Nephron (organoid): ENCODE data around the gene COX7A2L.
"Not testable (repeated sequence)": the region's sequence is repeated elsewhere in the genome, so short reads cannot be mapped to it uniquely, and the experiment has no call there.

Experiments
- H3K27ac Mint-ChIP-seq, 3 experiments: 2 replicates each; pipeline ENCODE4 v1.8.0; 2020; ENCODE audit warnings: mixed read lengths in 3 of 3, mild to moderate bottlenecking in 2 of 3, moderate library complexity in 1 of 3
- H3K27me3 Mint-ChIP-seq: 2 replicates; pipeline ENCODE4 v1.8.0; 2021; ENCODE audit warnings: low read depth, mild to moderate bottlenecking, moderate library complexity, mixed read lengths
- H3K36me3 Mint-ChIP-seq: 2 replicates; pipeline ENCODE4 v1.8.0; 2020; ENCODE audit warnings: low read depth, mixed read lengths
- H3K4me1 Mint-ChIP-seq: 2 replicates; pipeline ENCODE4 v1.8.0; 2020; ENCODE audit warnings: mixed read lengths
- H3K4me3 Mint-ChIP-seq, 3 experiments: 2 replicates each; pipeline ENCODE4 v1.8.0; 2020; ENCODE audit warnings: mild to moderate bottlenecking in 3 of 3, mixed read lengths in 3 of 3, moderate library complexity in 2 of 3
- H3K9me3 Mint-ChIP-seq: 2 replicates; pipeline ENCODE4 v1.8.0; 2020; ENCODE audit warnings: mixed read lengths
- TF ChIP-seq, protein P1 (sequence below), 3 experiments: fragments of 200-600 bp; sonication (generic); IDR thresholded peaks; one replicate each; pipeline ENCODE4 v1.5.0; 2021; ENCODE audit warnings: antibody characterized with exemption in 3 of 3; ENCODE audit not compliant: unreplicated experiment in 3 of 3

The COX7A2L gene

GRCh38 chr2:42337846-42338566 is 23.0 kb downstream of the COX7A2L start:
- Mint-ChIP-seq H3K27ac (peak overlapping the region in 2 of 3 experiments; percentile 7 to 41), H3K36me3 (peaks cover 75% of the 10 kb centered on the region), H3K27me3 (no peaks in the 10 kb centered on the region), H3K4me3 (no peak overlapping the region), H3K4me1 (peaks cover 20% of the 10 kb centered on the region), H3K9me3 (no peaks in the 10 kb centered on the region)
- TF ChIP-seq, protein P1, sequence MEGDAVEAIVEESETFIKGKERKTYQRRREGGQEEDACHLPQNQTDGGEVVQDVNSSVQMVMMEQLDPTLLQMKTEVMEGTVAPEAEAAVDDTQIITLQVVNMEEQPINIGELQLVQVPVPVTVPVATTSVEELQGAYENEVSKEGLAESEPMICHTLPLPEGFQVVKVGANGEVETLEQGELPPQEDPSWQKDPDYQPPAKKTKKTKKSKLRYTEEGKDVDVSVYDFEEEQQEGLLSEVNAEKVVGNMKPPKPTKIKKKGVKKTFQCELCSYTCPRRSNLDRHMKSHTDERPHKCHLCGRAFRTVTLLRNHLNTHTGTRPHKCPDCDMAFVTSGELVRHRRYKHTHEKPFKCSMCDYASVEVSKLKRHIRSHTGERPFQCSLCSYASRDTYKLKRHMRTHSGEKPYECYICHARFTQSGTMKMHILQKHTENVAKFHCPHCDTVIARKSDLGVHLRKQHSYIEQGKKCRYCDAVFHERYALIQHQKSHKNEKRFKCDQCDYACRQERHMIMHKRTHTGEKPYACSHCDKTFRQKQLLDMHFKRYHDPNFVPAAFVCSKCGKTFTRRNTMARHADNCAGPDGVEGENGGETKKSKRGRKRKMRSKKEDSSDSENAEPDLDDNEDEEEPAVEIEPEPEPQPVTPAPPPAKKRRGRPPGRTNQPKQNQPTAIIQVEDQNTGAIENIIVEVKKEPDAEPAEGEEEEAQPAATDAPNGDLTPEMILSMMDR (IDR thresholded peaks at IDR 0.05; ENCODE audit: unreplicated experiment in 3 of 3): no peak

DNA sequence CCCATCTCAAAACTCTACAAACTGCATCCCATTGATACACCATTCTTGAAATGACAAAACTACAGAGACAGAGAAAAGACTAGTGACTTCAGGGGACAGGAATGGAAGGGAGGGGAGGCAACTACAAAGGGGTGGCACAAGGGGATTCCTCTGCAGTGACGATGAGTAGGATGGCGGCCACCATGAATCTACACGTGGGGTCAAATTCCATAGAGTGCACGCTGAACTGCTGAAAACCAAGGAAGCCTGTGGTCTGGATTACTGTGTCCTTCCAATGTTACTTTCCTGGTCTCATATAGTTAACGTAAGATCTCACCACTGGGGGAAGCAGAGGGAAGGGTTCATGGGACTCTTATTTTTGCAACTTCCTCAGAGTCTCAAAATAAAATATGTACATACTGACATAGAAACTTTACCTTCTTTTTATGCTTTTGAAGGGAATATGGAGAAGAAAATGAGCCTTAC is 23.6 kb downstream of the COX7A2L start:
- TF ChIP-seq, protein P1 (IDR thresholded peaks at IDR 0.05; ENCODE audit: unreplicated experiment in 3 of 3): no peak
- H3K36me3 Mint-ChIP-seq: peaks cover 78% of the 10 kb centered on the region
- peak overlapping the region in 2 of 3 experiments; percentile 7 to 43 for H3K27ac Mint-ChIP-seq
- no peaks in the 10 kb centered on the region for H3K27me3 Mint-ChIP-seq
- peaks cover 14% of the 10 kb centered on the region for H3K4me1 Mint-ChIP-seq
- H3K4me3 Mint-ChIP-seq: no peak overlapping the region
- no peaks in the 10 kb centered on the region for H3K9me3 Mint-ChIP-seq

DNA sequence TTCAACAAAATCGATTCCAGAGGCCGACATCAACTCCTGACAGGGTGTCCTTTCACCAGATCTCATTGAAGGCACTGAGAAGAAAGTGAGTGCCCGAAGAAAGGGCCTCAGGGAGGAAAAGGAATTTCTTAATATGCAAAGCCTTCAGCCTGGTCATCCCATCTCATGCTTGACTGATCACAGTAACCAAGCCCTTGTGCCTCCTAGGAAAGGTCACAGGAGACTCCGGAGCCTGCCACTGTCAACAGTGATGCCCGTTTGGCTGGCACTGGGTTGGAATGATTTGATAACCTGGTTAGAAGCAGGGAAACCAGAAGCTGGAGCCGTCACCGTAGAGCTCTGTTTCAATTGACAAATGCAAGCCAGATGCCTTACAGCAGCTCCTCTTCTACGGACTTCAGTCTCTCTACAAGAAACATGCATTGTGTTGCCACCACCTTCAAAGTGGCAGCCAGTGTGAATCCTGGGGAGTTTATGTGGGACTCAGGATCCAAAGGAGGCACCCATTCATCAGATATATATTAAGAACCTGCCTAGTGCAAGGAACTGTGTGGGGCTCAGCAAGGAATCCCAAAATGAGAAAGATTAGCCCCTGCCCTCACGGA is 24.6 kb downstream of the COX7A2L start:
- peaks cover 83% of the 10 kb centered on the region for H3K36me3 Mint-ChIP-seq
- H3K4me3 Mint-ChIP-seq: no peak overlapping the region
- peak overlapping the region; percentile 41 to 64 (median 59) for H3K27ac Mint-ChIP-seq
- H3K4me1 Mint-ChIP-seq: peaks cover 7% of the 10 kb centered on the region
- H3K9me3 Mint-ChIP-seq: no peaks in the 10 kb centered on the region
- TF ChIP-seq, protein P1 (IDR thresholded peaks at IDR 0.05; ENCODE audit: unreplicated experiment in 3 of 3): no peak
- no peaks in the 10 kb centered on the region for H3K27me3 Mint-ChIP-seq

DNA sequence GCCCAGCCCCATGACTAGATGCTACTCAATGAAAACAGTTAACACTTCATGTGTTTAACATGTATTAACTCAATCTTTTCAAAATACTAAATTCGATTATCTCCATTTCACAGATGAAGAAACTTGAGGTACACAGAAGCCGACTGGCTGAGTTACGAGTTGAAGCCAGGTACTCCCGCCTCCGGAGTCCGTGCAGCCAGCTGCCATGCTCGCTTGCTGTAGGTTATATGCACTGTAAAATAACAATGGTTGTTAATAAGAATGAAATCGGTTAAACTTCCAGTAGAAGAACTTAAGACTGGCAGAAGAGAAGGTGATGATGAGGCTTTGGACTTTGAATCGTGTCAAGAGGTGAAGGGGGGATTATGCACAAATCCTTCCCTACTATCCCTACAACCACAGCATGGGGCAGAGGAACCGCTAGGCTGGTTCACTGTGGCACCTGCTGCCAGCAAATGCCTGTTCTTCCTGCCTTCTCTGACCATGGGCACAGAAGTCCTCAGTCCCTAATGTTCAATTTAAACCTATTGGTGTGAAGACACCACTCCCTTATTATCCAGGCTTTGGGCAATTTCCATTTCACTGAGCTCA is 25.4 kb downstream of the COX7A2L start:
- H3K36me3 Mint-ChIP-seq: peaks cover 84% of the 10 kb centered on the region
- H3K27ac Mint-ChIP-seq: peak overlapping the region; percentile 41 to 64 (median 59)
- TF ChIP-seq, protein P1 (IDR thresholded peaks at IDR 0.05; ENCODE audit: unreplicated experiment in 3 of 3): no peak
- peaks cover 7% of the 10 kb centered on the region for H3K4me1 Mint-ChIP-seq
- no peaks in the 10 kb centered on the region for H3K27me3 Mint-ChIP-seq
- H3K4me3 Mint-ChIP-seq: no peak overlapping the region
- no peaks in the 10 kb centered on the region for H3K9me3 Mint-ChIP-seq

- H3K27ac Mint-ChIP-seq, H3K9me3 Mint-ChIP-seq, H3K27me3 Mint-ChIP-seq, H3K4me1 Mint-ChIP-seq, H3K4me3 Mint-ChIP-seq: not testable (repeated sequence)
- peaks cover 80% of the 10 kb centered on the region for H3K36me3 Mint-ChIP-seq
These were observed 26.2 kb downstream of the COX7A2L start for GRCh38 chr2:42334865-42335264.

DNA sequence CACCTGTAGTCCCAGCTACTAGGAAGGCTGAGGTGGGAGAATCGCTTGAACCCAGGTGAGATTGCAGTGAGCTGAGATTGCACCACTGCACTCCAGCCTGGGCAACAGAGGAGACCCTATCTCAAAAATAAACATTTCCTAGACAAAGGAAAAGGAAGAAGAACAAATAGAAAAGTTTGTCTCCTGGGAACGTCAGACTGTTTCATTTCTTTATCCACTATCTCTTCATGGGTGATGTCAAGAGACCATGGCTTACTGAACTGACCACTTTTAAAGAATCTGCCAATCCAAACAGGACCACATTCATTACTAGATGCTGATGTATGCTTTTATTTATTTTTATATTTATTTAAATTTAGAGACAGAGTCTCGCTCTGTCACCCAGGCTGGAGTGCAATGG is 26.8 kb downstream of the COX7A2L start:
- Mint-ChIP-seq H3K9me3 (no peaks in the 10 kb centered on the region), H3K4me1 (no peaks in the 10 kb centered on the region), H3K27me3 (no peaks in the 10 kb centered on the region), H3K36me3 (peaks cover 79% of the 10 kb centered on the region), H3K4me3 (no peak overlapping the region), H3K27ac (no peak overlapping the region)
- TF ChIP-seq, protein P1 (IDR thresholded peaks at IDR 0.05; ENCODE audit: unreplicated experiment in 3 of 3): no peak
